Measurements from ENCODE around the gene EFCAB11. TPM values are rescaled to one million over a fixed set of nuclear protein-coding genes. Genes with fewer than 3 reads are reported as not detected.

The EFCAB11 gene
- total RNA-seq (2022; extraction: Qiagen RNA extraction) = 10.9 to 14.1 TPM (median 12.2 TPM) in 5 replicates

GRCh38 chr14:89954070-89955021 is at the start of gene EFCAB11:
TSS of gene EFCAB11 (minus strand) at chr14:89954730. CDS start at chr14:89954660, 70 bp downstream.

GRCh38 chr14:89955745-89956660 is 1.5 kb upstream of the EFCAB11 start, which contains the start of gene TDP1:
TSS of gene TDP1 (plus strand) at chr14:89955927. CDS start at chr14:89963115, 7,188 bp downstream.

Other genes starting within 250 kb of the EFCAB11 start
- 12.6 to 16.7 TPM (median 14.4 TPM) in 5 replicates for gene TDP1, start 1.2 kb upstream of the EFCAB11 start, total RNA-seq (2022; extraction: Qiagen RNA extraction)
- 0.13 to 0.17 TPM (median 0.14 TPM) in 5 replicates for gene KCNK13, start 107.3 kb upstream of the EFCAB11 start, total RNA-seq (2022; extraction: Qiagen RNA extraction)

All from A549 treated with Mapracorat at 1 μM for 4 hours (cell line).